Fibroblast of skin of back (primary cell): ENCODE data around the gene TMEM101. TPM values are rescaled to one million over a fixed set of nuclear protein-coding genes. Genes with fewer than 3 reads are reported as not detected.
"Not testable (repeated sequence)": the region's sequence is repeated elsewhere in the genome, so short reads cannot be mapped to it uniquely, and the experiment has no call there.

ENCODE experiments used
- DNase-seq: peaks from one replicate; pipeline ENCODE4 v3.0.0-alpha.2; 2013
- polyA plus RNA-seq, 2 experiments: library from polyadenylated mRNA; unstranded; fragments of 120-200 nt; gene quantifications; one replicate each; pipeline ENCODE4 v1.2.1, GENCODE V29; 2013; ENCODE audit not compliant: insufficient read length in 2 of 2

The TMEM101 gene
- polyA plus RNA-seq (2013, experiment 1 of 2; ENCODE audit: insufficient read length), result 24.9 TPM
- polyA plus RNA-seq (2013, experiment 2 of 2; ENCODE audit: insufficient read length), result 20.2 TPM

- peak; percentile 93 for DNase-seq
Measured at GRCh38 chr17:44014437-44015172, at the start of gene TMEM101. TSS of gene TMEM101 (minus strand) at chr17:44014963. CDS start at chr17:44014952, 11 bp downstream.

GRCh38 chr17:44063704-44064639 is 49.2 kb upstream of the TMEM101 start:
- DNase-seq, result no peak

GRCh38 chr17:44062871-44063270 is 48.1 kb upstream of the TMEM101 start:
- no peak for DNase-seq

- DNase-seq, result peak; percentile 37
Measured at GRCh38 chr17:44061446-44061845, 46.7 kb upstream of the TMEM101 start.

- DNase-seq, result no peak
Measured at GRCh38 chr17:44059101-44059892, 44.5 kb upstream of the TMEM101 start.

GRCh38 chr17:44053125-44053872 is 38.5 kb upstream of the TMEM101 start:
- DNase-seq, result no peak

- DNase-seq, result no peak
Measured at GRCh38 chr17:44049294-44050060, 34.7 kb upstream of the TMEM101 start.

GRCh38 chr17:44046893-44047292 is 32.1 kb upstream of the TMEM101 start:
- DNase-seq, result not testable (repeated sequence)

- DNase-seq, result no peak
Measured at GRCh38 chr17:44045486-44045885, 30.7 kb upstream of the TMEM101 start.

- no peak for DNase-seq
Measured at GRCh38 chr17:44044071-44044470, 29.3 kb upstream of the TMEM101 start.

- no peak for DNase-seq
Measured at GRCh38 chr17:44043272-44043696, 28.5 kb upstream of the TMEM101 start.

- no peak for DNase-seq
Measured at GRCh38 chr17:44039829-44040635, 25.3 kb upstream of the TMEM101 start.

GRCh38 chr17:44038604-44039011 is 23.8 kb upstream of the TMEM101 start:
- DNase-seq, result no peak

GRCh38 chr17:44037471-44037870 is 22.7 kb upstream of the TMEM101 start:
- DNase-seq, result no peak

GRCh38 chr17:44034688-44035087 is 19.9 kb upstream of the TMEM101 start:
- not testable (repeated sequence) for DNase-seq

GRCh38 chr17:44033861-44034408 is 19.2 kb upstream of the TMEM101 start:
- DNase-seq, result no peak

- DNase-seq, result no peak
Measured at GRCh38 chr17:44030482-44030881, 15.7 kb upstream of the TMEM101 start.

- DNase-seq, result no peak
Measured at GRCh38 chr17:44029736-44030135, 15.0 kb upstream of the TMEM101 start.

- no peak for DNase-seq
Measured at GRCh38 chr17:44024853-44025252, 10.1 kb upstream of the TMEM101 start.

GRCh38 chr17:44024271-44024663 is 9.5 kb upstream of the TMEM101 start:
- DNase-seq, result no peak
